Activated gamma-delta T cell (primary cell): ENCODE results near the gene SCN4B.
A peak's percentile ranks its signal among the peaks of the same experiment; 100 is the strongest.

Experiments
- DNase-seq: peaks from one replicate; lab custom pipeline; 2025; lab: John Stamatoyannopoulos, UW

The SCN4B gene

GRCh38 chr11:118152020-118152551, 537 bp downstream of the SCN4B start:
- no peak for DNase-seq

- no peak for DNase-seq
Measured at GRCh38 chr11:118151431-118151830, 1.2 kb downstream of the SCN4B start.

GRCh38 chr11:118149493-118149892, 3.1 kb downstream of the SCN4B start:
- DNase-seq: no peak

GRCh38 chr11:118148856-118149255, 3.8 kb downstream of the SCN4B start:
- no peak for DNase-seq

GRCh38 chr11:118148240-118148639, 4.4 kb downstream of the SCN4B start:
- no peak for DNase-seq

GRCh38 chr11:118147502-118147901, 5.1 kb downstream of the SCN4B start:
- DNase-seq: no peak

- DNase-seq: no peak
Measured at GRCh38 chr11:118146554-118146953, 6.1 kb downstream of the SCN4B start.

- peak; percentile 58 for DNase-seq
Measured at GRCh38 chr11:118145285-118146227, 7.1 kb downstream of the SCN4B start.

GRCh38 chr11:118144301-118145268, 8.0 kb downstream of the SCN4B start:
- DNase-seq: no peak

- DNase-seq: no peak
Measured at GRCh38 chr11:118143661-118144185, 8.9 kb downstream of the SCN4B start.

- no peak for DNase-seq
Measured at GRCh38 chr11:118142809-118143208, 9.8 kb downstream of the SCN4B start.

GRCh38 chr11:118142081-118142480, 10.5 kb downstream of the SCN4B start:
- no peak for DNase-seq

GRCh38 chr11:118139578-118139977, 13.0 kb downstream of the SCN4B start:
- DNase-seq: no peak

GRCh38 chr11:118138839-118139420, 13.7 kb downstream of the SCN4B start:
- no peak for DNase-seq

- DNase-seq: no peak
Measured at GRCh38 chr11:118136801-118137200, 15.8 kb downstream of the SCN4B start.

GRCh38 chr11:118136341-118136740, 16.3 kb downstream of the SCN4B start:
- DNase-seq: no peak

GRCh38 chr11:118135796-118136165, 16.8 kb downstream of the SCN4B start:
- DNase-seq: no peak

GRCh38 chr11:118135051-118135795, 17.4 kb downstream of the SCN4B start:
- no peak for DNase-seq

GRCh38 chr11:118133816-118134215, 18.8 kb downstream of the SCN4B start:
- DNase-seq: no peak

GRCh38 chr11:118132385-118133151, 20.1 kb downstream of the SCN4B start:
- no peak for DNase-seq
